A673 (cell line): ENCODE measurements around the gene MAML2. TPM values are rescaled to one million over a fixed set of nuclear protein-coding genes. Genes with fewer than 3 reads are reported as not detected.

Source experiments
- BruUV-seq: library from RNA; stranded (reverse); fragments of 400-500 nt; replicated peaks from 2 replicates; lab custom pipeline; 2021; lab: Mats Ljungman, UMichigan
- CTCF ChIA-PET: fragments of 300-600 bp; sonication (Branson Sonifier 250); formaldehyde crosslinking; loops from one replicate; lab custom pipeline; 2022; ENCODE audit warnings: antibody characterized with exemption; lab: Charles Lee
- POLR2A ChIA-PET: fragments of 300-600 bp; sonication (Branson Sonifier 250); formaldehyde crosslinking; loops from one replicate; lab custom pipeline; 2022; ENCODE audit warnings: antibody characterized with exemption; ENCODE audit not compliant: low non-redundant PET; lab: Charles Lee
- DNase-seq: peaks from one replicate; pipeline ENCODE4 v3.0.0-alpha.2; 2015; ENCODE audit warnings: low spot score
- H3K27ac ChIP-seq: fragments of 200-600 bp; sonication (generic); 2 replicates; pipeline ENCODE4 v1.5.1; 2016; ENCODE audit warnings: mixed run types, low read depth, mild to moderate bottlenecking, mixed read lengths, antibody characterized with exemption, low read length; ENCODE audit not compliant: poor library complexity, severe bottlenecking
- H3K27me3 ChIP-seq: fragments of 200-600 bp; sonication (generic); replicated peaks from 2 replicates; pipeline ENCODE4 v1.6.1; 2017; ENCODE audit warnings: mixed run types, low read depth, mild to moderate bottlenecking, mixed read lengths, antibody characterized with exemption, low read length; ENCODE audit not compliant: insufficient read depth, poor library complexity
- H3K36me3 ChIP-seq: fragments of 200-600 bp; sonication (generic); 2 replicates; pipeline ENCODE4 v1.6.1; 2016; ENCODE audit warnings: mixed run types, mild to moderate bottlenecking, mixed read lengths, antibody characterized with exemption, low read length; ENCODE audit not compliant: insufficient read depth, poor library complexity, severe bottlenecking
- H3K4me1 ChIP-seq: fragments of 200-600 bp; sonication (generic); 2 replicates; pipeline ENCODE4 v1.6.1; 2017; ENCODE audit warnings: mixed run types, mild to moderate bottlenecking, mixed read lengths, antibody characterized with exemption, low read length; ENCODE audit not compliant: insufficient read depth, poor library complexity, severe bottlenecking
- H3K4me3 ChIP-seq: fragments of 200-600 bp; sonication (generic); 2 replicates; pipeline ENCODE4 v1.5.1; 2016; ENCODE audit warnings: low read depth, mixed run types, mild to moderate bottlenecking, mixed read lengths, low read length; ENCODE audit not compliant: poor library complexity, severe bottlenecking
- H3K9me3 ChIP-seq: fragments of 200-600 bp; sonication (generic); 2 replicates; pipeline ENCODE4 v1.6.1; 2016; ENCODE audit warnings: mixed run types, low read depth, mild to moderate bottlenecking, mixed read lengths, antibody characterized with exemption, low read length; ENCODE audit not compliant: poor library complexity, severe bottlenecking
- EZH2 ChIP-seq: fragments of 200-600 bp; sonication (generic); IDR thresholded peaks from 2 replicates; pipeline ENCODE4 v1.6.1; 2017; ENCODE audit warnings: borderline replicate concordance, low read depth, mild to moderate bottlenecking, mixed read lengths, antibody characterized with exemption, low read length; ENCODE audit not compliant: poor library complexity, severe bottlenecking
- intact Hi-C: fragments of 100-400 bp; cut with micrococcal nuclease; formaldehyde crosslinking; loops from one replicate; pipeline ENCODE4 v1.10.0; 2022; ENCODE audit not compliant: unreplicated experiment
- total RNA-seq: library from RNA; stranded (reverse); gene quantifications from 2 replicates; pipeline ENCODE4 v1.2.3, GENCODE V29; 2021
- TF ChIP-seq, protein P1 (sequence below): fragments of 300-800, 200-600 bp; sonication (generic); conservative IDR thresholded peaks from 2 replicates; pipeline ENCODE4 v1.5.1; 2017; ENCODE audit warnings: low read depth, mild to moderate bottlenecking, antibody characterized with exemption, low read length, moderate library complexity, mixed read lengths

Gene MAML2
- total RNA-seq, 1 experiment from 2014 or later, result 6.4 TPM

DNA sequence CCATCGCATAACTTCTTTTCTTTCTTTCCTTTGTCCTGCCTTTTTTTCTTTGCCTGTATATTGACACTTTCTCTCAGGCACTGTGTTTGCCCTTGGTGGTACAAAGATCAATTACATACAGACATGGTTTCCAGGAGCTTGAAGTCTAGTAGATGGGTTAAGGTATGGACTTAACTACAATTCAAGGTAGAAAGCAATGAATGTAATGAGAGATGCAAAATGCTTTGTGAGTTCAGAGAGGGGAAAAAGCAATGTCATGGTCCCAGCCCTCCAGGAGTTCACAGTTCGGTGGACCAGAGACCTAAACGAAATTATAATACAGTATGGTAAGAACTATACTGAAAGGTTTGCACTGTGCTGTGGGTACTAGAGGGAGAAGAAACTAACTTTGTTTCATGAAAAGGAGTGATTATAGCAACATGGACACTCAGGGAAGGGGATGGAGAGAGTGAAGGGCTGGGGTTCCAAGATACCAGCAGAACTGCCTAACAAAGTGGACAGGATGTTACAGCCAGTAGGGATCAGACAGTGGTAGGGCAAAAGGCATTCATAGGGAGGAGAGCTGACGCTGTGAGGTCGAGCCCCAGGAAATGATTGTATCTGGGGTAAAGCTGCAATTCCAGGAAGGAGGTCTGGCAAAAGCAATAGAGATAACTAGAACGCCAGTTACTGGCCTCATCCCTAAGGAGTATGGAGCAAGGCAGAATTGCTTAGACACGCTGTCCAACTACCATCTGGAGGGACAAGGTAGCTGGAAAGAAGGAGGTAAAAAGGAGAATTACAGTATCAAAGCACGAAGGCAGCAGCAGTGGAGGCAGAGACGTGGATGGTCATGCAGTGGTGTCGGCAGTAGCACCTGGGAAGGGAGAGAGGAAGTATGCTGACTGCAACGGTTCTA is 260.7 kb downstream of the MAML2 start:
- no peak overlapping the region for H3K4me3 ChIP-seq
- no peaks in the 10 kb centered on the region for H3K4me1 ChIP-seq
- ChIA-PET CTCF (no interaction called here), POLR2A (no interaction called here)
- no peaks in the 10 kb centered on the region for H3K36me3 ChIP-seq
- no peak for DNase-seq
- no peak overlapping the region for H3K27ac ChIP-seq
- TF ChIP-seq EZH2, result no peak
- TF ChIP-seq, protein P1, sequence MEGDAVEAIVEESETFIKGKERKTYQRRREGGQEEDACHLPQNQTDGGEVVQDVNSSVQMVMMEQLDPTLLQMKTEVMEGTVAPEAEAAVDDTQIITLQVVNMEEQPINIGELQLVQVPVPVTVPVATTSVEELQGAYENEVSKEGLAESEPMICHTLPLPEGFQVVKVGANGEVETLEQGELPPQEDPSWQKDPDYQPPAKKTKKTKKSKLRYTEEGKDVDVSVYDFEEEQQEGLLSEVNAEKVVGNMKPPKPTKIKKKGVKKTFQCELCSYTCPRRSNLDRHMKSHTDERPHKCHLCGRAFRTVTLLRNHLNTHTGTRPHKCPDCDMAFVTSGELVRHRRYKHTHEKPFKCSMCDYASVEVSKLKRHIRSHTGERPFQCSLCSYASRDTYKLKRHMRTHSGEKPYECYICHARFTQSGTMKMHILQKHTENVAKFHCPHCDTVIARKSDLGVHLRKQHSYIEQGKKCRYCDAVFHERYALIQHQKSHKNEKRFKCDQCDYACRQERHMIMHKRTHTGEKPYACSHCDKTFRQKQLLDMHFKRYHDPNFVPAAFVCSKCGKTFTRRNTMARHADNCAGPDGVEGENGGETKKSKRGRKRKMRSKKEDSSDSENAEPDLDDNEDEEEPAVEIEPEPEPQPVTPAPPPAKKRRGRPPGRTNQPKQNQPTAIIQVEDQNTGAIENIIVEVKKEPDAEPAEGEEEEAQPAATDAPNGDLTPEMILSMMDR, result no peak
- no TSS peak for BruUV-seq
- H3K27me3 ChIP-seq, result no peaks in the 10 kb centered on the region
- no peaks in the 10 kb centered on the region for H3K9me3 ChIP-seq
- intact Hi-C loops, result no loop called here

DNA sequence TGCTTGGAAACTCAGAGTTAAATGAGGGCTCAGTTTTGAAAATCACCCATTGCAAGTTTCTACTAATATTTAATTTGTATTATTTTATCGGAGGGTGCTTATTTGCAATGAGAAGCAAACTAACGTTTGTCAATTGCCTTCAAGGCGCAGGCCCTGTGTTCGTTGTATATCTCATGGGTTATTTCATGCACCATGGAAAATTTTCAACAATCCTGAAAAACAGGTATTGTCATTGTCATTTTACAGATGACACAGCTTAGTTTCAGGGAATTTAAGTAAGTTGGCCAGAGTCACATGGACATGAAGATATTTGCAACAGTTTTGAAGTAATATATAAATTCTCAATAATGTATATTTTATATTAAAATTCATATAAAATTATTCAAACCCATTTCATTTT is 261.4 kb downstream of the MAML2 start:
- no peaks in the 10 kb centered on the region for H3K36me3 ChIP-seq
- no TSS peak for BruUV-seq
- CTCF ChIA-PET, result no interaction called here
- TF ChIP-seq EZH2, result no peak
- TF ChIP-seq, protein P1, result no peak
- H3K27me3 ChIP-seq, result no peaks in the 10 kb centered on the region
- H3K4me3 ChIP-seq, result no peak overlapping the region
- H3K4me1 ChIP-seq, result peaks cover 3% of the 10 kb centered on the region
- no peaks in the 10 kb centered on the region for H3K9me3 ChIP-seq
- POLR2A ChIA-PET, result no interaction called here
- no peak for DNase-seq
- intact Hi-C loops, result no loop called here
- H3K27ac ChIP-seq, result no peak overlapping the region

DNA sequence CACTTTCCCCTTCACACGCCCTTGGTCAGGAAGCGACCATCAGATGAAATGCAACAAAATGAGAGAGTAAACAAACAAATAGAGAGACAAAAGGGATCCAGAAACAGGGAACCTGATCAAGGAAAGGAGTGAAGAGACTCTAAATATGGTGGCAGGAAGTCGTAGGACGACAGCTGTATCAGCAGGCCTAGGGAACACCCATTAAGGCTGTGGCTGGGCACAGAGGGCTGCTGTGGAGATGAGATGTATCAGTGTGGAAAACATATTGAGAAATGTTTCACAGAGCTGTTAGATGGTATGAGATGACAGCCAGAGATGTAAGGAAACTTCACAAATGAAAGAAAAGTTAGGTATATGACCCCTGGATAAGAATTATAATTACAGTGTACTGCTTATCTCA is 263.3 kb downstream of the MAML2 start:
- no TSS peak for BruUV-seq
- POLR2A ChIA-PET, result no interaction called here
- intact Hi-C loops, result loop anchor here (5.0 kb wide), 1 partner anchor 63 kb away; no protein-coding TSS in a partner anchor
- peaks cover 21% of the 10 kb centered on the region for H3K4me1 ChIP-seq
- TF ChIP-seq, protein P1, result no peak
- CTCF ChIA-PET, result interaction anchor here (0.6 kb wide), 1 partner anchor 27 kb away, joined by 5 read pairs; no protein-coding TSS in a partner anchor
- DNase-seq, result no peak
- H3K4me3 ChIP-seq, result no peak overlapping the region
- H3K9me3 ChIP-seq, result no peaks in the 10 kb centered on the region
- no peaks in the 10 kb centered on the region for H3K36me3 ChIP-seq
- no peak overlapping the region for H3K27ac ChIP-seq
- H3K27me3 ChIP-seq, result no peaks in the 10 kb centered on the region
